ENCODE results near the gene AUTS2. TPM values are rescaled to one million over a fixed set of nuclear protein-coding genes. Genes with fewer than 3 reads are reported as not detected.

AUTS2 gene
- polyA plus RNA-seq, 1 donor (not counting 4 experiments of a cell fraction or from before 2014, with no cell fraction given) = 4.7 TPM

DNA sequence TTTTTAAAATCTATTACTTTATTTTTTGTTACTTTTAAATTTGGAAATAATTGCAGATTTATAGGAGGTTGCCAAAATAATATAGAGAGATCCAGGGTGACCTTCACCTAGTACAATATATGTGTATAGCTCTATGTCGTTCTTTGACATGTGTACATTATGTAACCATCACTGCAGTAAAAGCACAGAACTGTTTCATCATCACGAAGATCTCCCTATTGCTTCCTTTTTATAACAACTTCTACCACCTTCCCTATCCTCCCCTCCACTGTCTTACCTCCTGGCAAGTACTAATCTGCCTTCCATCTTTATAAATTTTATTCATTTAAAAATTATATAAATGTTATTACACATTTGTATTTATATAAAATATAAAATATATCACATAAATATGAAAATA, 251.0 kb downstream of the AUTS2 start:
- no peaks in the 10 kb centered on the region for H3K79me2 ChIP-seq (ENCODE audit: control insufficient read depth, insufficient read depth, low read length)
- no peaks in the 10 kb centered on the region for H3K9me1 ChIP-seq (ENCODE audit: control insufficient read depth, extremely low read depth, insufficient read depth, low read length)
- H3K9me3 ChIP-seq (ENCODE audit: control insufficient read depth, low read depth, low read length) = no peaks in the 10 kb centered on the region
- DNase-seq (ENCODE audit: low read depth, low spot score) (no peak), FAIRE-seq (no peak)
- H3K9ac ChIP-seq (ENCODE audit: control insufficient read depth, extremely low read depth, insufficient read depth, low read length) = no peak overlapping the region
- no peaks in the 10 kb centered on the region for H3K27me3 ChIP-seq (ENCODE audit: control insufficient read depth, extremely low read depth, insufficient read depth, low read length)
- H3K36me3 ChIP-seq (ENCODE audit: control insufficient read depth in 2 of 2, extremely low read depth in 1 of 2, insufficient read depth in 2 of 2, low read length in 2 of 2) = no peaks in the 10 kb centered on the region
- dilution Hi-C loops (cut with MboI; ENCODE audit: extremely low pct_ligation_motif_present, low sequenced_read_pairs) = no loop called here
- no peak overlapping the region for H3K27ac ChIP-seq (ENCODE audit: control insufficient read depth, insufficient read depth, low read length)
- no peaks in the 10 kb centered on the region for H3K4me1 ChIP-seq (ENCODE audit: control insufficient read depth, extremely low read depth, insufficient read depth, low read length)
- TF ChIP-seq, protein P1, sequence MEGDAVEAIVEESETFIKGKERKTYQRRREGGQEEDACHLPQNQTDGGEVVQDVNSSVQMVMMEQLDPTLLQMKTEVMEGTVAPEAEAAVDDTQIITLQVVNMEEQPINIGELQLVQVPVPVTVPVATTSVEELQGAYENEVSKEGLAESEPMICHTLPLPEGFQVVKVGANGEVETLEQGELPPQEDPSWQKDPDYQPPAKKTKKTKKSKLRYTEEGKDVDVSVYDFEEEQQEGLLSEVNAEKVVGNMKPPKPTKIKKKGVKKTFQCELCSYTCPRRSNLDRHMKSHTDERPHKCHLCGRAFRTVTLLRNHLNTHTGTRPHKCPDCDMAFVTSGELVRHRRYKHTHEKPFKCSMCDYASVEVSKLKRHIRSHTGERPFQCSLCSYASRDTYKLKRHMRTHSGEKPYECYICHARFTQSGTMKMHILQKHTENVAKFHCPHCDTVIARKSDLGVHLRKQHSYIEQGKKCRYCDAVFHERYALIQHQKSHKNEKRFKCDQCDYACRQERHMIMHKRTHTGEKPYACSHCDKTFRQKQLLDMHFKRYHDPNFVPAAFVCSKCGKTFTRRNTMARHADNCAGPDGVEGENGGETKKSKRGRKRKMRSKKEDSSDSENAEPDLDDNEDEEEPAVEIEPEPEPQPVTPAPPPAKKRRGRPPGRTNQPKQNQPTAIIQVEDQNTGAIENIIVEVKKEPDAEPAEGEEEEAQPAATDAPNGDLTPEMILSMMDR (optimal IDR thresholded peaks at IDR 0.05 in 1 of 3, IDR thresholded peaks at IDR 0.05 in 1 of 3, conservative IDR thresholded peaks at IDR 0.05 in 1 of 3; ENCODE audit: extremely low read depth in 1 of 3, insufficient read depth in 2 of 3, low read length in 3 of 3) = no peak
- TF ChIP-seq EZH2 (IDR thresholded peaks at IDR 0.05; ENCODE audit: low read length) = no peak
- H3K4me3 ChIP-seq (ENCODE audit: control insufficient read depth in 2 of 3, extremely low read depth in 1 of 3, insufficient read depth in 2 of 3, low read depth in 1 of 3, low read length in 3 of 3) = no peak overlapping the region
- H2AFZ ChIP-seq (ENCODE audit: control insufficient read depth, low read length) = no peak overlapping the region
- H3K4me2 ChIP-seq (ENCODE audit: control insufficient read depth, extremely low read depth, insufficient read depth, low read depth, low read length) = no peak overlapping the region
- H4K20me1 ChIP-seq (ENCODE audit: control insufficient read depth, extremely low read depth, insufficient read depth, low read length) = no peaks in the 10 kb centered on the region

DNA sequence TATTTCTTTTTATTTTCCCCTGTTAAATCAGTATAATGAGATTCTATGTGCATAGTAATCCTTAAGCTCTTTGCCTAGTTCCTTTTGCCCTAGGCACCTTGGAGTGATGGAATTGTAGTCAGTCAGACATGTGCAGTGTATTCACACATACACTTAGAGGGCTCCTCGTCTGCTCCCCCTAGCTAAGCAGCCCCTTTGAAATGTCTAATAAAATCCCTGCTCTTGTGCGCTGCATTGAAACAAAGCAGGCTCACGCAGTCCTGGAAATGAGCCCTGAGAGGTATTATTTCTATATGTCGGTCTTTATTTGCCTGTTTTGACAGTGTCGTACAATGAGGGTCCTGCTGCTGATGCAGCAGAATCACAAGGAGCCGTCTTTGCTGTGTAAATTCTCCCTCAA, 258.7 kb downstream of the AUTS2 start:
- Histone ChIP-seq H3K9me1 (ENCODE audit: control insufficient read depth, extremely low read depth, insufficient read depth, low read length) (no peaks in the 10 kb centered on the region), H3K4me1 (ENCODE audit: control insufficient read depth, extremely low read depth, insufficient read depth, low read length) (no peaks in the 10 kb centered on the region), H4K20me1 (ENCODE audit: control insufficient read depth, extremely low read depth, insufficient read depth, low read length) (no peaks in the 10 kb centered on the region), H3K9ac (ENCODE audit: control insufficient read depth, extremely low read depth, insufficient read depth, low read length) (no peak overlapping the region), H3K36me3 (ENCODE audit: control insufficient read depth in 2 of 2, extremely low read depth in 1 of 2, insufficient read depth in 2 of 2, low read length in 2 of 2) (no peaks in the 10 kb centered on the region), H3K27ac (ENCODE audit: control insufficient read depth, insufficient read depth, low read length) (no peak overlapping the region), H3K4me2 (ENCODE audit: control insufficient read depth, extremely low read depth, insufficient read depth, low read depth, low read length) (no peak overlapping the region), H2AFZ (ENCODE audit: control insufficient read depth, low read length) (no peak overlapping the region), H3K4me3 (ENCODE audit: control insufficient read depth in 2 of 3, extremely low read depth in 1 of 3, insufficient read depth in 2 of 3, low read depth in 1 of 3, low read length in 3 of 3) (no peak overlapping the region), H3K27me3 (ENCODE audit: control insufficient read depth, extremely low read depth, insufficient read depth, low read length) (peaks cover 8% of the 10 kb centered on the region), H3K9me3 (ENCODE audit: control insufficient read depth, low read depth, low read length) (no peaks in the 10 kb centered on the region), H3K79me2 (ENCODE audit: control insufficient read depth, insufficient read depth, low read length) (no peaks in the 10 kb centered on the region)
- TF ChIP-seq, protein P1 (optimal IDR thresholded peaks at IDR 0.05 in 1 of 3, IDR thresholded peaks at IDR 0.05 in 1 of 3, conservative IDR thresholded peaks at IDR 0.05 in 1 of 3; ENCODE audit: extremely low read depth in 1 of 3, insufficient read depth in 2 of 3, low read length in 3 of 3) = no peak
- TF ChIP-seq EZH2 (IDR thresholded peaks at IDR 0.05; ENCODE audit: low read length) = no peak
- dilution Hi-C loops (cut with MboI; ENCODE audit: extremely low pct_ligation_motif_present, low sequenced_read_pairs) = no loop called here
- DNase-seq (ENCODE audit: low read depth, low spot score) = no peak
- no peak for FAIRE-seq
